OCI-LY3 (cell line): ENCODE results near the gene ZNF829.

Experiments used
- CTCF ChIP-seq: fragments of 200-600, 300-600 bp; sonication (generic); IDR thresholded peaks from 2 replicates; pipeline ENCODE4 v1.5.1; 2014; ENCODE audit warnings: antibody characterized with exemption, low read length, low read depth
- EZH2phosphoT487 ChIP-seq: fragments of 200-600 bp; shearing (Covaris generic); IDR thresholded peaks from 2 replicates; pipeline ENCODE4 v1.6.1; 2018; ENCODE audit warnings: antibody characterized with exemption, mixed run types, low read depth

- TF ChIP-seq CTCF (no peak), EZH2phosphoT487 (no peak)
Measured at GRCh38 chr19:36962346-36962745, 46.3 kb upstream of the ZNF829 start.
